IMR-90 (cell line): ENCODE measurements around the gene NR1H4. TPM values are rescaled to one million over a fixed set of nuclear protein-coding genes. Genes with fewer than 3 reads are reported as not detected.
A peak's percentile ranks its signal among the peaks of the same experiment; 100 is the strongest.

Experiments used
- ATAC-seq: fragments of 200-7000 bp; cut with Tn5 transposase; 2 replicates; pipeline ENCODE4 v1.9.1; 2020; ENCODE audit warnings: low read depth, mild to moderate bottlenecking, moderate library complexity
- Bru-seq: library from RNA; stranded (reverse); fragments of 400-500 nt; gene quantifications from one replicate; lab custom pipeline; 2021; lab: Mats Ljungman, UMichigan
- BruChase-seq, 2 experiments: library from RNA; stranded (reverse); fragments of 400-500 nt; gene quantifications; one replicate each; lab custom pipeline; 2021; lab: Mats Ljungman, UMichigan
- BruUV-seq: library from RNA; stranded (reverse); fragments of 400-500 nt; replicated peaks from 2 replicates; lab custom pipeline; 2021; lab: Mats Ljungman, UMichigan
- CTCF ChIA-PET: fragments of 300-600 bp; formaldehyde crosslinking; extraction: SDS; loops from one replicate; lab custom pipeline; 2021; ENCODE audit warnings: antibody characterized with exemption; lab: Yijun Ruan, JAX
- POLR2A ChIA-PET: fragments of 300-600 bp; sonication (Branson Sonifier 250); formaldehyde crosslinking; loops from one replicate; lab custom pipeline; 2022; ENCODE audit warnings: antibody characterized with exemption; ENCODE audit not compliant: unreplicated experiment; lab: Charles Lee
- DNase-seq: peaks from one replicate; pipeline ENCODE4 v3.0.0; 2013
- H2AFZ ChIP-seq: replicated peaks from 2 replicates; pipeline ENCODE3; 2013; ENCODE audit warnings: low read length, mild to moderate bottlenecking; ENCODE audit not compliant: poor library complexity
- H2AK5ac ChIP-seq: 2 replicates; pipeline ENCODE4 v1.6.1; 2013; ENCODE audit warnings: low read depth, low read length, inconsistent platforms
- H2AK9ac ChIP-seq: replicated peaks from 2 replicates; pipeline ENCODE3; 2013; ENCODE audit warnings: mild to moderate bottlenecking, low read depth, low read length, moderate library complexity; ENCODE audit not compliant: poor library complexity
- H2BK120ac ChIP-seq: 2 replicates; pipeline ENCODE4 v1.6.1; 2013; ENCODE audit warnings: low read depth, low read length, inconsistent platforms
- H2BK15ac ChIP-seq: 3 replicates; pipeline ENCODE4 v1.6.1; 2013; ENCODE audit warnings: low read depth, low read length, inconsistent platforms
- H2BK20ac ChIP-seq: 2 replicates; pipeline ENCODE4 v1.6.1; 2013; ENCODE audit warnings: low read depth, mild to moderate bottlenecking, inconsistent platforms, low read length, moderate library complexity
- H2BK5ac ChIP-seq: 2 replicates; pipeline ENCODE4 v1.6.1; 2013; ENCODE audit warnings: mild to moderate bottlenecking, low read depth, low read length, inconsistent platforms; ENCODE audit not compliant: poor library complexity, severe bottlenecking
- H3K14ac ChIP-seq: replicated peaks from 2 replicates; pipeline ENCODE4 v1.6.1; 2013; ENCODE audit warnings: low read depth, low read length, inconsistent platforms
- H3K18ac ChIP-seq: 2 replicates; pipeline ENCODE4 v1.6.1; 2013; ENCODE audit warnings: low read depth, low read length, control low read depth
- H3K23ac ChIP-seq: 2 replicates; pipeline ENCODE4 v1.6.1; 2013; ENCODE audit warnings: low read depth, low read length, inconsistent platforms
- H3K27ac ChIP-seq: 2 replicates; pipeline ENCODE4 v1.5.1; 2013; ENCODE audit warnings: mild to moderate bottlenecking, control low read depth, low read length; ENCODE audit not compliant: insufficient read depth
- H3K27me3 ChIP-seq: 2 replicates; pipeline ENCODE4 v1.6.1; 2013; ENCODE audit warnings: low read length; ENCODE audit not compliant: control insufficient read depth, insufficient read depth
- H3K36me3 ChIP-seq: 2 replicates; pipeline ENCODE4 v1.6.1; 2013; ENCODE audit warnings: low read length, mixed read lengths; ENCODE audit not compliant: control insufficient read depth, insufficient read depth
- H3K4ac ChIP-seq: 2 replicates; pipeline ENCODE4 v1.6.1; 2013; ENCODE audit warnings: low read depth, low read length, inconsistent platforms
- H3K4me1 ChIP-seq: 2 replicates; pipeline ENCODE4 v1.6.1; 2013; ENCODE audit warnings: low read length, mixed read lengths; ENCODE audit not compliant: control insufficient read depth, insufficient read depth
- H3K4me2 ChIP-seq: 2 replicates; pipeline ENCODE4 v1.6.1; 2013; ENCODE audit warnings: low read depth, mild to moderate bottlenecking, control low read depth, low read length, moderate library complexity
- H3K4me3 ChIP-seq: 2 replicates; pipeline ENCODE4 v1.5.1; 2013; ENCODE audit warnings: low read depth, mild to moderate bottlenecking, control low read depth, low read length, moderate library complexity; ENCODE audit not compliant: insufficient read depth
- H3K56ac ChIP-seq: 2 replicates; pipeline ENCODE4 v1.6.1; 2013; ENCODE audit warnings: low read length, inconsistent platforms; ENCODE audit not compliant: insufficient read depth; ENCODE audit errors: extremely low read depth
- H3K79me1 ChIP-seq, 2 experiments: 2 replicates each; pipeline ENCODE4 v1.6.1; 2013; ENCODE audit warnings: low read length in 2 of 2, inconsistent platforms in 1 of 2, low read depth in 1 of 2
- H3K9ac ChIP-seq: 2 replicates; pipeline ENCODE4 v1.6.1; 2013; ENCODE audit warnings: low read depth, low read length, control low read depth
- H3K9me1 ChIP-seq: 2 replicates; pipeline ENCODE4 v1.6.1; 2013; ENCODE audit warnings: low read length, inconsistent platforms; ENCODE audit not compliant: insufficient read depth
- H3K9me3 ChIP-seq: 2 replicates; pipeline ENCODE4 v1.6.1; 2013; ENCODE audit warnings: low read length; ENCODE audit not compliant: control insufficient read depth, insufficient read depth
- H4K20me1 ChIP-seq: 2 replicates; pipeline ENCODE4 v1.6.1; 2013; ENCODE audit warnings: low read length, inconsistent platforms; ENCODE audit not compliant: insufficient read depth
- H4K5ac ChIP-seq: 2 replicates; pipeline ENCODE4 v1.6.1; 2013; ENCODE audit warnings: mild to moderate bottlenecking, low read depth, low read length, control low read depth
- H4K8ac ChIP-seq, 2 experiments: 2 replicates each; pipeline ENCODE4 v1.6.1; 2013; ENCODE audit warnings: low read depth in 2 of 2, low read length in 2 of 2, control low read depth in 1 of 2, inconsistent platforms in 1 of 2
- H4K91ac ChIP-seq: 2 replicates; pipeline ENCODE4 v1.6.1; 2013; ENCODE audit warnings: low read depth, low read length, inconsistent platforms; ENCODE audit not compliant: insufficient read depth
- BHLHE40 ChIP-seq: fragments of 150-350 bp; IDR thresholded peaks from 2 replicates; pipeline ENCODE4 v1.6.1; 2016; ENCODE audit warnings: mild to moderate bottlenecking, low read depth, low read length
- CEBPB ChIP-seq: IDR thresholded peaks from 2 replicates; pipeline ENCODE4 v1.6.1; 2012; ENCODE audit warnings: low read depth, low read length, improper control_type of control experiment
- CHD1 ChIP-seq: IDR thresholded peaks from 2 replicates; pipeline ENCODE4 v1.6.1; 2012; ENCODE audit warnings: low read depth, low read length, improper control_type of control experiment
- MAFK ChIP-seq: IDR thresholded peaks from 2 replicates; pipeline ENCODE4 v1.6.1; 2012; ENCODE audit warnings: low read depth, low read length, improper control_type of control experiment
- MAZ ChIP-seq: IDR thresholded peaks from 2 replicates; pipeline ENCODE4 v1.6.1; 2012; ENCODE audit warnings: low read depth, mild to moderate bottlenecking, low read length, improper control_type of control experiment, moderate library complexity, borderline replicate concordance
- MXI1 ChIP-seq: IDR thresholded peaks from 2 replicates; pipeline ENCODE4 v1.6.1; 2012; ENCODE audit warnings: low read depth, mild to moderate bottlenecking, low read length, moderate library complexity, borderline replicate concordance
- NFE2L2 ChIP-seq: fragments of 150-350 bp; IDR thresholded peaks from 2 replicates; pipeline ENCODE4 v1.6.1; 2016; ENCODE audit warnings: low read depth, mild to moderate bottlenecking, low read length
- POLR2A ChIP-seq: IDR thresholded peaks from 2 replicates; pipeline ENCODE4 v1.6.1; 2012; ENCODE audit warnings: mild to moderate bottlenecking, low read depth, low read length
- RAD21 ChIP-seq: IDR thresholded peaks from 2 replicates; pipeline ENCODE4 v1.6.1; 2012; ENCODE audit warnings: low read length, improper control_type of control experiment
- RCOR1 ChIP-seq: IDR thresholded peaks from 2 replicates; pipeline ENCODE4 v1.6.1; 2012; ENCODE audit warnings: mild to moderate bottlenecking, low read length, improper control_type of control experiment; ENCODE audit not compliant: insufficient replicate concordance
- RFX5 ChIP-seq: IDR thresholded peaks from 2 replicates; pipeline ENCODE4 v1.8.0; 2012; ENCODE audit warnings: low read depth, mild to moderate bottlenecking, low read length, moderate library complexity
- SMC3 ChIP-seq: fragments of 150-350 bp; IDR thresholded peaks from 2 replicates; pipeline ENCODE4 v1.6.1; 2016; ENCODE audit warnings: low read depth, mild to moderate bottlenecking, antibody characterized with exemption, low read length, moderate library complexity
- WGBS, 2 experiments: methylation state at CpG; one replicate each; pipeline versions ENCODE4 v1.1.5 to v1.1.7; 2013; ENCODE audit warnings: missing lambda C conversion rate in 2 of 2; ENCODE audit not compliant: insufficient read length in 1 of 2; ENCODE audit errors: extremely low coverage in 2 of 2; 5-methylcytosine and 5-hydroxymethylcytosine counted together
- dilution Hi-C: fragments of 300-500 bp; cut with HindIII; formaldehyde crosslinking; loops from one replicate; pipeline ENCODE4 v1.14.3; 2018; ENCODE audit warnings: low sequenced_read_pairs; ENCODE audit not compliant: unreplicated experiment
- in situ Hi-C: fragments of 300-500 bp; cut with MboI; formaldehyde crosslinking; loops from 3 replicates; pipeline ENCODE4 v1.14.3; 2019; ENCODE audit warnings: low sequenced_read_pairs, inconsistent platforms, mixed read lengths
- intact Hi-C: fragments of 100-400 bp; cut with micrococcal nuclease; formaldehyde crosslinking; loops from 2 replicates; pipeline ENCODE4 v1.10.0; 2022
- long read RNA-seq: library from polyadenylated mRNA; unstranded; transcript quantifications from one replicate; pipeline ENCODE4 v2.0.0, GENCODE V29; 2021; ENCODE audit not compliant: unreplicated experiment
- polyA plus RNA-seq, 3 experiments: library from polyadenylated mRNA; depleted of rRNA; stranded (reverse); fragments of >200 nt; gene quantifications; 2 replicates each; pipeline ENCODE4 v1.2.3, GENCODE V29; 2012; ENCODE audit warnings: low replicate concordance in 1 of 3
- total RNA-seq: library from RNA; depleted of rRNA; stranded (reverse); fragments of >200 nt; gene quantifications from 2 replicates; pipeline ENCODE4 v1.2.3, GENCODE V29; 2012; rRNA removed
- TF ChIP-seq, protein P1 (sequence below): fragments of 150-350 bp; IDR thresholded peaks from 2 replicates; pipeline ENCODE4 v1.6.1; 2016; ENCODE audit warnings: low read depth, mild to moderate bottlenecking, low read length, moderate library complexity, borderline replicate concordance
- TF ChIP-seq, protein P2 (sequence below): fragments of 150-350 bp; IDR thresholded peaks from 2 replicates; pipeline ENCODE4 v1.6.1; 2017; ENCODE audit warnings: mild to moderate bottlenecking, antibody characterized with exemption, low read length, low read depth
- TF ChIP-seq, protein P3 (sequence below): conservative IDR thresholded peaks from 2 replicates; pipeline ENCODE4 v1.5.1; 2012; ENCODE audit warnings: mild to moderate bottlenecking, low read depth, low read length, improper control_type of control experiment

Gene NR1H4
- total RNA-seq (not detected in 2 replicates), polyA plus RNA-seq (2012; rRNA removed) (not detected in 2 replicates), Bru-seq, nascent RNA (percentile 6 among the genes with signal in this experiment), BruChase-seq, experiment 1, labeled RNA remaining after a 6-hour chase (percentile 5 among the genes with signal in this experiment), BruChase-seq, experiment 2, labeled RNA remaining after a 2-hour chase (percentile 2 among the genes with signal in this experiment)
- not detected in 2 replicates for polyA plus RNA-seq (2012; cell fraction: cytosol; rRNA removed)
- not detected in 2 replicates for polyA plus RNA-seq (2012; cell fraction: nucleus; rRNA removed; ENCODE audit: low replicate concordance)
- long read RNA-seq: 0 reads

DNA sequence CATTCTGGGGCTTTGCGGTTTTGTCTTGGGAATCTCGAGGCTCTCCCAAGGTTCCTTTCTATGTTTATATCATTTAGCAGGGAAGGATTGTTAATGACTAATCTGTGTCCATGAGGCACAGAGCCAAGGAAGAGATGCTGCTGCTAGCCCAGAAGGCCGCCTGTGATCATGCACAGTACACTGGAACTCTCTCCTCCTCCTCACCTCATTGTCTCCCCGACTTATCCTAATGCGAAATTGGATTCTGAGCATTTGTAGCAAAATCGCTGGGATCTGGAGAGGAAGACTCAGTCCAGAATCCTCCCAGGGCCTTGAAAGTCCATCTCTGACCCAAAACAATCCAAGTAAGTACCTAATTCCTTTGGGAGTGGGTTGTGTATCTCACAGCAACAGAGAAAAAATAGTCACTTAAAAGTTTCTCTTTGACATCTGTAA is at the start of gene NR1H4:
Gene NR1H4, plus strand, starts transcription at position 151 of the 435 bp plus-strand sequence. CDS start 19,458 bp downstream, outside the sequence.
- peaks cover 14% of the 10 kb centered on the region for H3K27me3 ChIP-seq
- no peak within 1 kb of the TSS; the same call in 1 of the 2 replicates for H3K23ac ChIP-seq
- no peak within 1 kb of the TSS for H2BK120ac ChIP-seq
- dilution Hi-C loops (no loop called here), in situ Hi-C loops (no loop called here), intact Hi-C loops (no loop called here)
- DNase-seq: peak; percentile 73
- H2BK5ac ChIP-seq: no peak within 1 kb of the TSS
- no peak within 1 kb of the TSS for H3K14ac ChIP-seq
- no peaks in the 10 kb centered on the region for H3K36me3 ChIP-seq
- no peak within 1 kb of the TSS for H4K8ac ChIP-seq
- H4K5ac ChIP-seq: no peak within 1 kb of the TSS
- POLR2A ChIA-PET: no interaction called here
- H3K9me3 ChIP-seq: no peaks in the 10 kb centered on the region
- H3K4ac ChIP-seq: no peak within 1 kb of the TSS
- H3K4me1 ChIP-seq: no peaks in the 10 kb centered on the region
- H2BK15ac ChIP-seq: no peak within 1 kb of the TSS
- CTCF ChIA-PET: no interaction called here
- no TSS peak for BruUV-seq
- no peaks in the 10 kb centered on the region for H3K9me1 ChIP-seq
- H2AFZ ChIP-seq: no peak within 1 kb of the TSS
- H4K91ac ChIP-seq: no peak within 1 kb of the TSS
- no peak within 1 kb of the TSS for H3K9ac ChIP-seq
- H3K4me3 ChIP-seq: no peak within 1 kb of the TSS
- no peak within 1 kb of the TSS for H2AK5ac ChIP-seq
- peak; percentile 96 for ATAC-seq
- peak within 1 kb of the TSS; percentile 43 for H3K4me2 ChIP-seq
- H3K27ac ChIP-seq: no peak within 1 kb of the TSS
- TF ChIP-seq MAZ (no peak), CEBPB (no peak), MAFK (no peak), CHD1 (no peak), RFX5 (no peak), RCOR1 (no peak), RAD21 (no peak), MXI1 (no peak), NFE2L2 (no peak), POLR2A (no peak), BHLHE40 (no peak), SMC3 (no peak)
- TF ChIP-seq, protein P1, sequence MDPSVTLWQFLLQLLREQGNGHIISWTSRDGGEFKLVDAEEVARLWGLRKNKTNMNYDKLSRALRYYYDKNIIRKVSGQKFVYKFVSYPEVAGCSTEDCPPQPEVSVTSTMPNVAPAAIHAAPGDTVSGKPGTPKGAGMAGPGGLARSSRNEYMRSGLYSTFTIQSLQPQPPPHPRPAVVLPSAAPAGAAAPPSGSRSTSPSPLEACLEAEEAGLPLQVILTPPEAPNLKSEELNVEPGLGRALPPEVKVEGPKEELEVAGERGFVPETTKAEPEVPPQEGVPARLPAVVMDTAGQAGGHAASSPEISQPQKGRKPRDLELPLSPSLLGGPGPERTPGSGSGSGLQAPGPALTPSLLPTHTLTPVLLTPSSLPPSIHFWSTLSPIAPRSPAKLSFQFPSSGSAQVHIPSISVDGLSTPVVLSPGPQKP: no peak
- TF ChIP-seq, protein P2, sequence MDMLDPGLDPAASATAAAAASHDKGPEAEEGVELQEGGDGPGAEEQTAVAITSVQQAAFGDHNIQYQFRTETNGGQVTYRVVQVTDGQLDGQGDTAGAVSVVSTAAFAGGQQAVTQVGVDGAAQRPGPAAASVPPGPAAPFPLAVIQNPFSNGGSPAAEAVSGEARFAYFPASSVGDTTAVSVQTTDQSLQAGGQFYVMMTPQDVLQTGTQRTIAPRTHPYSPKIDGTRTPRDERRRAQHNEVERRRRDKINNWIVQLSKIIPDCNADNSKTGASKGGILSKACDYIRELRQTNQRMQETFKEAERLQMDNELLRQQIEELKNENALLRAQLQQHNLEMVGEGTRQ: no peak
- TF ChIP-seq, protein P3, sequence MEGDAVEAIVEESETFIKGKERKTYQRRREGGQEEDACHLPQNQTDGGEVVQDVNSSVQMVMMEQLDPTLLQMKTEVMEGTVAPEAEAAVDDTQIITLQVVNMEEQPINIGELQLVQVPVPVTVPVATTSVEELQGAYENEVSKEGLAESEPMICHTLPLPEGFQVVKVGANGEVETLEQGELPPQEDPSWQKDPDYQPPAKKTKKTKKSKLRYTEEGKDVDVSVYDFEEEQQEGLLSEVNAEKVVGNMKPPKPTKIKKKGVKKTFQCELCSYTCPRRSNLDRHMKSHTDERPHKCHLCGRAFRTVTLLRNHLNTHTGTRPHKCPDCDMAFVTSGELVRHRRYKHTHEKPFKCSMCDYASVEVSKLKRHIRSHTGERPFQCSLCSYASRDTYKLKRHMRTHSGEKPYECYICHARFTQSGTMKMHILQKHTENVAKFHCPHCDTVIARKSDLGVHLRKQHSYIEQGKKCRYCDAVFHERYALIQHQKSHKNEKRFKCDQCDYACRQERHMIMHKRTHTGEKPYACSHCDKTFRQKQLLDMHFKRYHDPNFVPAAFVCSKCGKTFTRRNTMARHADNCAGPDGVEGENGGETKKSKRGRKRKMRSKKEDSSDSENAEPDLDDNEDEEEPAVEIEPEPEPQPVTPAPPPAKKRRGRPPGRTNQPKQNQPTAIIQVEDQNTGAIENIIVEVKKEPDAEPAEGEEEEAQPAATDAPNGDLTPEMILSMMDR: no peak
- H3K18ac ChIP-seq: no peak within 1 kb of the TSS
- WGBS, 2 experiments: no CpG with 5 or more reads among the region's 6 CpGs
- no peak within 1 kb of the TSS for H2BK20ac ChIP-seq
- no peak within 1 kb of the TSS for H2AK9ac ChIP-seq
- H3K79me1 ChIP-seq: no peaks in the 10 kb centered on the region
- no peaks in the 10 kb centered on the region for H4K20me1 ChIP-seq
- no peak within 1 kb of the TSS for H3K56ac ChIP-seq
